Renal pelvis (tissue), 12 donors: ENCODE results near the gene WDR11. TPM values are rescaled to one million over a fixed set of nuclear protein-coding genes. Genes with fewer than 3 reads are reported as not detected.

ENCODE experiments used
- DNase-seq: peaks from one replicate; pipeline ENCODE4 v3.0.0-alpha.2; 2013
- long read RNA-seq, 16 experiments: transcript quantifications; one replicate each; lab custom pipeline, GENCODE V29; 2026
- polyA plus RNA-seq, 3 donors: library from polyadenylated mRNA; unstranded; fragments of 120-200 nt; gene quantifications; one replicate each; pipeline ENCODE4 v1.2.1, GENCODE V29; 2013; ENCODE audit not compliant: insufficient read length in 3 of 3

WDR11 gene, protein sequence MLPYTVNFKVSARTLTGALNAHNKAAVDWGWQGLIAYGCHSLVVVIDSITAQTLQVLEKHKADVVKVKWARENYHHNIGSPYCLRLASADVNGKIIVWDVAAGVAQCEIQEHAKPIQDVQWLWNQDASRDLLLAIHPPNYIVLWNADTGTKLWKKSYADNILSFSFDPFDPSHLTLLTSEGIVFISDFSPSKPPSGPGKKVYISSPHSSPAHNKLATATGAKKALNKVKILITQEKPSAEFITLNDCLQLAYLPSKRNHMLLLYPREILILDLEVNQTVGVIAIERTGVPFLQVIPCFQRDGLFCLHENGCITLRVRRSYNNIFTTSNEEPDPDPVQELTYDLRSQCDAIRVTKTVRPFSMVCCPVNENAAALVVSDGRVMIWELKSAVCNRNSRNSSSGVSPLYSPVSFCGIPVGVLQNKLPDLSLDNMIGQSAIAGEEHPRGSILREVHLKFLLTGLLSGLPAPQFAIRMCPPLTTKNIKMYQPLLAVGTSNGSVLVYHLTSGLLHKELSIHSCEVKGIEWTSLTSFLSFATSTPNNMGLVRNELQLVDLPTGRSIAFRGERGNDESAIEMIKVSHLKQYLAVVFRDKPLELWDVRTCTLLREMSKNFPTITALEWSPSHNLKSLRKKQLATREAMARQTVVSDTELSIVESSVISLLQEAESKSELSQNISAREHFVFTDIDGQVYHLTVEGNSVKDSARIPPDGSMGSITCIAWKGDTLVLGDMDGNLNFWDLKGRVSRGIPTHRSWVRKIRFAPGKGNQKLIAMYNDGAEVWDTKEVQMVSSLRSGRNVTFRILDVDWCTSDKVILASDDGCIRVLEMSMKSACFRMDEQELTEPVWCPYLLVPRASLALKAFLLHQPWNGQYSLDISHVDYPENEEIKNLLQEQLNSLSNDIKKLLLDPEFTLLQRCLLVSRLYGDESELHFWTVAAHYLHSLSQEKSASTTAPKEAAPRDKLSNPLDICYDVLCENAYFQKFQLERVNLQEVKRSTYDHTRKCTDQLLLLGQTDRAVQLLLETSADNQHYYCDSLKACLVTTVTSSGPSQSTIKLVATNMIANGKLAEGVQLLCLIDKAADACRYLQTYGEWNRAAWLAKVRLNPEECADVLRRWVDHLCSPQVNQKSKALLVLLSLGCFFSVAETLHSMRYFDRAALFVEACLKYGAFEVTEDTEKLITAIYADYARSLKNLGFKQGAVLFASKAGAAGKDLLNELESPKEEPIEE
- 10 to 100 TPM; 60.3 to 94.6 (median 91.8) TPM for polyA plus RNA-seq
- long read RNA-seq, donor 1, full-length matches to known transcripts, result 12 of 12 reads
- long read RNA-seq, donor 1, partial matches to known transcripts, result 0 of 12 reads
- long read RNA-seq, donor 1, other reads (novel, unspliced or antisense), result 0 of 12 reads
- long read RNA-seq, donor 2, full-length matches to known transcripts, result 14 of 26 reads
- long read RNA-seq, donor 2, partial matches to known transcripts, result 12 of 26 reads
- long read RNA-seq, donor 2, other reads (novel, unspliced or antisense), result 0 of 26 reads
- long read RNA-seq, donor 3, full-length matches to known transcripts, result 18 of 18 reads
- long read RNA-seq, donor 3, partial matches to known transcripts, result 0 of 18 reads
- long read RNA-seq, donor 3, other reads (novel, unspliced or antisense), result 0 of 18 reads
- long read RNA-seq, donor 4, full-length matches to known transcripts, result 13 of 13 reads
- long read RNA-seq, donor 4, partial matches to known transcripts, result 0 of 13 reads
- long read RNA-seq, donor 4, other reads (novel, unspliced or antisense), result 0 of 13 reads
- long read RNA-seq, donor 5, full-length matches to known transcripts, result 7 of 12 reads
- long read RNA-seq, donor 5, partial matches to known transcripts, result 5 of 12 reads
- long read RNA-seq, donor 5, other reads (novel, unspliced or antisense), result 0 of 12 reads
- long read RNA-seq, donor 6, full-length matches to known transcripts, result 23 of 29 reads
- long read RNA-seq, donor 6, partial matches to known transcripts, result 6 of 29 reads
- long read RNA-seq, donor 6, other reads (novel, unspliced or antisense), result 0 of 29 reads
- long read RNA-seq, donor 7, full-length matches to known transcripts, result 18 of 18 reads
- long read RNA-seq, donor 7, partial matches to known transcripts, result 0 of 18 reads
- long read RNA-seq, donor 7, other reads (novel, unspliced or antisense), result 0 of 18 reads
- long read RNA-seq, donor 8, full-length matches to known transcripts, result 7 of 7 reads
- long read RNA-seq, donor 8, partial matches to known transcripts, result 0 of 7 reads
- long read RNA-seq, donor 8, other reads (novel, unspliced or antisense), result 0 of 7 reads
- long read RNA-seq, donor 9, full-length matches to known transcripts, result 19 of 24 reads
- long read RNA-seq, donor 9, partial matches to known transcripts, result 5 of 24 reads
- long read RNA-seq, donor 9, other reads (novel, unspliced or antisense), result 0 of 24 reads
- long read RNA-seq, donor 10, full-length matches to known transcripts, result 22 of 22 reads
- long read RNA-seq, donor 10, partial matches to known transcripts, result 0 of 22 reads
- long read RNA-seq, donor 10, other reads (novel, unspliced or antisense), result 0 of 22 reads
- long read RNA-seq, donor 11, full-length matches to known transcripts, result 17 of 17 reads
- long read RNA-seq, donor 11, partial matches to known transcripts, result 0 of 17 reads
- long read RNA-seq, donor 11, other reads (novel, unspliced or antisense), result 0 of 17 reads
- long read RNA-seq, donor 12, full-length matches to known transcripts, result 21 of 38 reads
- long read RNA-seq, donor 12, partial matches to known transcripts, result 17 of 38 reads
- long read RNA-seq, donor 12, other reads (novel, unspliced or antisense), result 0 of 38 reads
- long read RNA-seq, donor 13, transcript WDR11-210 (1 exons, 2,229 nt), result major isoform, 17 of 17 reads
- long read RNA-seq, donor 13, partial matches to known transcripts, result 0 of 17 reads
- long read RNA-seq, donor 13, other reads (novel, unspliced or antisense), result 0 of 17 reads
- long read RNA-seq, donor 14, result 0 reads
- long read RNA-seq, donor 15, full-length matches to known transcripts, result 33 of 33 reads
- long read RNA-seq, donor 15, partial matches to known transcripts, result 0 of 33 reads
- long read RNA-seq, donor 15, other reads (novel, unspliced or antisense), result 0 of 33 reads
- long read RNA-seq, donor 16, full-length matches to known transcripts, result 17 of 17 reads
- long read RNA-seq, donor 16, partial matches to known transcripts, result 0 of 17 reads
- long read RNA-seq, donor 16, other reads (novel, unspliced or antisense), result 0 of 17 reads

DNA sequence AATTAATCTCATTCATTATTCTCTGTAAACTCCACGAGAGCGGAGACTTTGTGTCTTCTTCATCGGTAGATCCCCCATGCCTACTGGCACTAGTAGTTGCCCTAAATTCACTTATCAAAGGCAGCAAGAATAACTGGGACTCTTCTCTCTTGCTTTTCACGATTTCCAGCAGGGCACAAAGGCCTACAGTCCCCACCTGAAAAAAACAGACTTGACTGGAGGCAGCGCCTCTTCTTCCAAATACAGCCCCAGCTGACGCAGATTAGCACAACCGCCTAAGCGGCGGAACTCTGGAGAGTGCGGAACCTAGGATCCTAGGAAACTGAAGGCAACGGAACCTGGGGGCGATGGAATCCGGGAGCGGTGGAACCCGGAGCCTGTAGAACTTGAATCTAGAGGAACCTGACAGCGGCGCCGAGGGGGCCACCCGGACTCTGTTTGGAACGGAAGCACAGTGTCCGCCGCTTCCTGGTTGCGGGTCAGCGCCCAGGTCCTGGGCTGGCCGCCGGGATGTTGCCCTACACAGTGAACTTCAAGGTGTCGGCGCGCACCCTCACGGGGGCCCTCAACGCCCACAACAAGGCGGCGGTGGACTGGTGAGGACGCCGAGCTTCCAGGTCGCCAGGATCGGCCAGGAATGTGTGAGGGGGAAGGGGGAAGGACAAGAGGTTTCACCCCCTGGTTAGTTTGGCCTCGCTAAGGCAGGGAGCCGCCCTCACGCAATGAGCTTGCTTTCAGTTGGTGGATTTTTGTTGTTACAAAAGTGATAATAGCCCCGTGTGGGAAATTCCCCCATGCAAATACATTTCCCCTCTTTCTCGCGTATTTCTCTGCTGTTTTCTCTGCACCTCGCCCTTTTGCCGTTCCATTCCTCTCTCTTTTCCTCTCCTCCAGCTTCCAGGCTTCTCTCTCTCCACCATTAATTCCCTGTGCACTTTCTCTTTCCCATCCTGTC, at the start of gene WDR11:
Gene WDR11 (plus strand): TSS at position 452 of the 955 bp plus-strand sequence. CDS start 59 bp downstream, at position 511.
- peak; percentile 93 for DNase-seq

DNA sequence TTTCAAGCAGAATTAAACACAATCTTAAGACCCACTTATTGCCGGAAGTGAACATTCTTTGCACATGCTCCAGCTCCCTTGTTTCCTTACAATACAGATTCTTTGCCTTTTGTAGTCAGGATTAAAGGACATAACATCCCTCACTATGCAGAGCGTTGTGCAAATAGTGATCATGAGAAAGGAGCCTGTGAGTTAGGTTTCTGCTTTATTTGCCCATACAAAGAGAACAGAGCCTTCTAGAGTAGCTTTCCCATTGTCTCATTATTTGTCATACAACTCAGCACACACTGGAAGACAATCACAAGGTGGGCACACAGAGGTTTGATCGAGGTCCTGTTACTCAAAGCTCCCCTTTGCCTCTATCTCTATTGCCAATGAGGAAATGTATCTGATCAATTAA, 48.2 kb upstream of the WDR11 start:
- no peak for DNase-seq

DNA sequence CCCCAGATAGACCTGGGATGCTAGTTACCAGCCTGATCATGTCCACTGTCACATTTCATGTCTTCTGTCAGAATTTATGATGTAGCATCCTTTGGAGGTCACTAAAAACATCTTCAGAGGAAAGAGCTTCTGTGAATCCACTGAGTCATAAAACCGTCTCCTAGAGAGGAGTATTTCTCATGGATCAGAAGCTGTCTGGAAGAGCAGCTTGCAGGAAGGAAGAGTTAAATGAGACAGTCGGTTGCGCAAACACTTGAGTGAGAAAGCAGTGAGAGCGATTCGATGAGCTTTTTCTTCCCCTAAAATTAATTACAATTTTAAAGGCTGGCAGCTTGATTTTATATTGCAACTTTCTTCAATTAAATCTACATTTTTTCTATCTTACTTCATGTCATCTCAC, 47.2 kb upstream of the WDR11 start:
- no peak for DNase-seq

DNA sequence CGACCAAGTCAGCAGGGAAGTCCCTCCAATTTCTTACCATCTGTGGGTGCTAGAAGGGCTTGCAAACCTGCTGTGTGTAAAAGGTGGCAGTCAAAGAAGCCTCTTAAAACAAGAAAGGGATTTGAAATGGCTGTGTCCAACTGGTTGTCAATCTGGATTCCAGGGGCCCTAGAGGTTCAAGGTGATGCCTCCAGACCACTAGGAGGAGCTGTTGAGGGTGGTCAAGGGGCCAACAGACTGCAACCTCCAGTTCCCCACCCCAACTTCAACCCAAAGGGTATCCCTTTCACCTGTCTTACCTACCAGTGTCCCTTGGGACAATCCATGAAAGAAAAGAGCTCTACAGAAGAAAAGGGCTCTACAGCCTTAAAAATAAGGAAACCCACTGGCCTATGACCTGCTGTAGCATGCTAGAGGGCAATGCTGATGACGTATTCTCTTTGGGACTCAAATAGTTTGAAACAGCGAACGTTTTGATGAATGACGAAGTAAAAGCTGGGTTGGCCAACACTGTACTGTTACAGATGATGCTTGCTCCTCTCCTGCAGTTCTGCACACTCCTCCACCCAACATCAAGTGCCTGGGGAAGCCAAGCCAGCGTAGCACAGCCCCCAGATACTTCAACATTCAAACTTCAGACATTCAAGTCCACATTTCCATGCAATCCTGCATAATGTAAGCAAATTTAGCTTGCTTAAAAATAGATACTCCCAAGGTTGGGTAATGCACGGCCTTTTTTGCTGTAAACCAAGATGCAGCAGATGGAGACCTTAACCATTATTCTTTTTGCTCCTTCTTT, 45.9 kb upstream of the WDR11 start:
- DNase-seq, result no peak

DNA sequence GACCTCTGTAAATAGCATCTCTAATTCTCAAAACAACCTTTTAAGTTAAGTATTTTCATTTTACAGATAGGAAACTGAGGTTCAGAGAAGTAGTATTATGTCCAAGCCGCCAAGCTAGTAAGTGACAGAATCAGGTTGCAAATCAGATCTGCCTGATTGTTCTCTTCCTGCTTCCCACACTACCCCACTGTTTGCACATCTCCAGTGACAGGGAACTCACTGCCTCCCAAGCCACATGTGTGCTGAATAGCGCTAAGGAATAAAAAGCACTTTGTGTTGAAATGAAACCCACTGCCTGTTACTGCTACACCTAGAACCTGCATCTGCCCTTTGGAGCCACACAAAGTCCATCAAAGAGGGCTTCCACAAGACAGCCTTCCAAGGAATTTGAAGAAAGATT, 45.1 kb upstream of the WDR11 start:
- DNase-seq, result no peak

DNA sequence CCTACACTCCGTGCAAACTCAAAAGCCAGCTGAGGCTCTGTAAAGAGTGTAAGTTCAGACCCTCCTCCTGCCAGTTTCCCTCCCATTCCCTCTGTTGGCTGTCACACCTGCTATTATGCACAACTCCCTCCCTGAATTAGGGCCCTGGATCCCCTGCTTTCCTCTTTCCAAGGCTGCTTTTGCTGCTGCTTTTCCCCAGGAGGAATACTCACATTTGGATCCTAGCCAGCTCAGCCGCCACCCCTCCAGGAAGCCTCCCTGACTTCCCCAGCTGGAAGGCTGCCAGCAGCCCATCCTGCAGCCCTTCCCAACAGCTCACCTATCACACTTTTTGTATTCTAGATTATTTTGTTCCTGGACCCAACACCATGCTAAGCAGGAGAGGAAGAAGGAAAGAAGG, 40.9 kb upstream of the WDR11 start:
- DNase-seq, result no peak

DNA sequence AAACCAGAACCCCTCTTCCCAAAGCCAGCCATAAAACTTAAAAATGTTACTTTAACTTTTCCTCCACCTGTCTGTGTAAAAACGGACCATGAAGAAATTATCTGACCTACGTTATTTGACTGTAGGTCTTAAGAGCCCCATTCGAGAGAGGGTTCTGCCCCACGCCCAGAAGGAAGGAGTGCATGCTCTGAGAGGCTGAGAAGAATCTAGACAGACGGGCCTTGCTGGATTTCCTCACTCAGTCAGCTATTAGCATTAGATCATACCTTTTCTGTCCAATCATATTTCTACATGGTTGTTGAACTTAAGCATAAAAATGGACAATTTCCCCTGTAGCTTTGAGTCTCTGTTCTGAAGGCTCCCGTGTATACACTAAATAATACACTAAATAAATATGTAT, 38.1 kb upstream of the WDR11 start:
- DNase-seq, result no peak

DNA sequence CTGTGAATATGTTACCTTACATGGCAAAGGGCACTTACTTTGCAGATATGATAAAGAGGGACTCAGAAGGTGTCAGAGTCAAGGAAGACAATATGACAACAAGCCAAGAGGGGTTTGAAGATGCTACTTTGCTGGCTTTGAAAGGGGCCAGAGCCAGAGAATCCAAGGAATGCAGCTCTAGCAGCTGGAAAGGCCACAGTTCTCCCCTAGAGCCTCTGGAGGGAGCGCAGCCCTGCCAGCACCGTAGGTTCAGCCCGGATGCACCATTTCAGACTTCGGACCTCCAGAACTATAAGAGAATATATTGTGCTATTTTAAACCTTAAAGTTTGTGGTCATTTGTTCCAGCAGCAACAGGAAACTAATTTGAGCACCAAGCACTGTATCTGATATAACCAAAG, 32.9 kb upstream of the WDR11 start:
- DNase-seq, result no peak

DNA sequence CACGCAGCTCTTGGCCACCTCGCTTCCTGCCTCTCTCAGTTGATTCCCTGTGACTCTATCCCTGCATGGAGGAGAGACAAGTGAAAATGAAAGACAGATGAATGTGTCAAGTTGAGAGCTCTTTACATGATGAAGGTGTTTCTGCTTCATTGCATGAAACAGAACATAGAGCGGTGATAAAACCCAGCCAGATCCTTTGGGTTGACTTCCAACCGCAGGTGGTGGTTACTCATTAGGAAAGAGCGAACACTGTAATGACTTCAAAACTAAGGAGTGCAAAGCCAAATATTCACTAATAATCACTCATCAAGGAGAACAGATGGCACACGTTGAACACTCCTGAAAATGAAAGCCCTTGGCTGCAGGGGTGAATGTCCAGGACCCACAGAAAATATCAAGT, 31.8 kb upstream of the WDR11 start:
- DNase-seq, result no peak

DNA sequence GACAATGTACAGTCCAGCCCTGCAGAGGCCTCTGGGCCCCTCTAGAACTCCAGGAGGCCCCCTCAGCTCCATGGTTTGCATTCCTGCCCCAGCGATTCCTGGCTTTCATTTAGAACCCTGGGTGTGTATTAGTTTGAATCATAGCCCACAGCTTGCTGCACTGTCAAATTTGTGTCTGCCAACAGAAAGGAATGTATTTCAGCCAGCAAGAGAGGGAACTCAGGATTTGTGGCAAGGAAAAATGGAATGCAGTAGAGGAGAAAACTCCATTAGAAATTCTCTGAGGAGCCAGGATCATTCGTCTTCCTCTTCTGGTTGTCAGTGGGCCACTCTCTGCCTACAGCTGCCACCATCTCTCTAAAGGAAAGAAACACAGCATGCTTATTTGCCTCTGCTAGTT, 27.9 kb upstream of the WDR11 start:
- DNase-seq, result no peak

DNA sequence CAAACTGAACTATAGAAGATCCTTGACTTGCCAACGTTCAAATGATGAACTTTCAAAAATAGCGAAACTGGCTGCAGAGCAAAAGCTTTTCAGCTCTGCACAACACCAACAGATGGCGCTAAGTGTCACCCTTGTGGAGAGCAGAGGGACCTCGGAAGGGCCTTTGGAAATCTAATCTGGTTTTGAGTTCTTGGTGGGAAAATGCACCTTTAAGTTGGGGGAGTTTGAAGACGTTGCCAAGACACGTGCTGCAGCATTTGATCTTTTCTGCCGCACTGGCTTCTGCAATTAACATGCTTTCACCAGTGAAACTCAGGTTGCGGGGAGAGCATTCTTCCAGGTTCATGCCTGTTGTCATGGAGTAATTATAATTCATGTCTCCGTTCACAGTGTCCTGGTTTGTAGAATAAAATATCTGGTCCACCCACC, 26.3 kb upstream of the WDR11 start:
- DNase-seq, result peak; percentile 11

DNA sequence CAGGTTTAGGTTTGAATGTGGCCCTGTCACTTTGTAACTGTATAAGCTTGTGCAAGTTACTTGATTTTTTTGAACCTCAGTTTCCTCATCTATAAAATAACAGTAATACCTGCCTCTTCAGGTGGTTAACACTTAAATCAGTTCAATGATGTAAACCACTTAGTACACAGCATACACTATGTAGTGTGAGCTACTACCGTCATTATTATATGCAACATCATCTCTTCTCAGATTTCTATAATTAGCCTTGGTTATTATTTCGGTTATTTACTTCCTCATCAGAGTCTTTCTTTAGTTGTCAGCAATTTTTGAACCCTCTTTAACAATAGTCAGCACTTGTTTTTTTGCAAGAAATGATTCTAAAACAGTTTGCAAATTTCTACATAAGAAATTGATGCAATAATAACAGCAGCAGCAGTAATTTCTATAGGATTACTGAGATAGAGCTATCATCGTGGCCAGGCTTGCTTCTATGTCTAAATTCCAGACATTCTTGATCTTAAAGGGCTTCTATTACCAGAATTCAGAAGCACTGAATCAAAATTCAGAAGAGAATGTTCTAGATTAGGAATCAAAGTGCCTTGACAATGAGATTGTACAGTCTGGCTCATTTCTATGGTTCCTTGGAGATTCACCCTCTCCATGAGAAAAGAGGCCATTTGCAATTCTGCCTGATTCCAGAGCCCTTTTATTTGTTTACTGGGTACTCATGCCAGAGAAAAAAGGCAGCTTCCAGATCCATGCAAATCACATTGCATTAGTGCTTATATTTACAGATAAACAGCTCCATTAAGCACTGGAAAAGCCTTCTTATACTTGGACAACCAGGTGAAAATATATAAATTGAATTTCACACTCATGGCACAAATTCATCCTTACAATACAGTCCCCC, 25.0 kb upstream of the WDR11 start:
- DNase-seq, result no peak

DNA sequence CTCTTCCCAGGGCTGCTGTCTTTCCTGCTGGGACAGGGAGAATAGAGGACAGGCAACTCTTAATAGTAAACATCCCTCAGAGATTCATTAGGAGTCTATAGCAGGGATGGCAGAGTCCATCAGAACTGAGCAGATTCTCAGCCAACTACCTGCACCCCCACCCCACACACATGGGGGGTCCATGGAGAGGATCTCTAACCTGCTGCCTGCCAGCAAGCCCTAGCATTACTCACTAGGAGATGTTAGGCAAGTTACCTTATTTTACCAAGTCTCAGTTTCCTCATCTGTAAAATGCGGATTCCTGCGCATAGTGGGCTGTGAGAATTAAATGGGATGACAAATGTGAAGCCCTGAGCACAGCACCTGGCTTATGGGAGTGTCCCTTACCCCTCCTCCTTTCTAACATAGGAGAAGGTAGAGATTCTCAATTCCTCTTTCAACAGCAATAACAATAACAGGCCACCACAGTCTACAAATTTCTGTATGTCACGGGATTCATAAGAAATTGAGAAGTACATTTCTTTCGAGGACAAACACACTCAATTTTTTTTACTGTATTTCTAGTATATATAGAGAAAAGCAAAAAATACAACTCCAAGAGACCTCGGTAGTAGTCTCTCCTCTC, 23.8 kb upstream of the WDR11 start:
- DNase-seq, result no peak

DNA sequence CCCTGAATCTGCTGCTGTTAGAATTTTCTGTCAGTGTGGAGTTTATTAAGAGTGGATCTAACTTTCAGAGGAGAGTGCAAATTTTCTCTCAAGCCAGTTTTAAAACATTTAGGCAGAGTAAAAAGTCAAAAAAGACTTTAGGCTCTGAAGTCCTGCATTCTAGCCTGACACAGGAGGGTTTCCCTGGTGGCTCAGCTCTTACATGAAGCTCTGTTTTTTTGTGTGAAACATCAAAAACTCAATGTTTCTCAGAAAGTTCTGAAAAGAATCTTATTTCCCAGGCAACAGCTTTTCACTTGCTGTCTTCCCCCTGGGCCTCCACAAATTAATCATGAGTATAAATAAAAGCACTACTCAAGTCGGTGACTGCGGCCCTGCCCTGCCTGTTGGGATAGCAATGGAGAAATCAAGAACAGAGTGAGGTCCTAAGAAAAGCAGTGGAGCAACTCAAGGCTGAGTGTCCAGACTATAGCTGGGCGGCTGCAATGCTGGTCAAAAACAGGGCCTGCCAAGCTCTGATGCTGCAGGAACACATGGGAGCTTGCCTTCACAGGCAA, 22.3 kb upstream of the WDR11 start:
- no peak for DNase-seq
